Measurements from ENCODE around the gene FAM170B. TPM values are rescaled to one million over a fixed set of nuclear protein-coding genes. Genes with fewer than 3 reads are reported as not detected.

Gene FAM170B
- total and polyA plus RNA-seq, 2 experiments from 2014 or later: not detected

- no peak overlapping the region for H3K4me2 ChIP-seq
- H3F3A ChIP-seq (replicated peaks; ENCODE audit: low read depth): no peaks in the 10 kb centered on the region
- DNase-seq (ENCODE audit: low spot score) (no peak), ATAC-seq (no peak)
- no peaks in the 10 kb centered on the region for H4K20me1 ChIP-seq (replicated peaks; ENCODE audit: insufficient read depth)
- no peak overlapping the region for H2AFZ ChIP-seq
- Mint-ChIP-seq H3K27ac (no peak overlapping the region), H3K9me3 (peaks cover 2% of the 10 kb centered on the region; the same call in 1 of the 3 replicates), H3K4me3 (no peak overlapping the region), H3K36me3 (ENCODE audit: low read depth) (peaks cover 2% of the 10 kb centered on the region; the same call in 2 of the 3 replicates), H3K4me1 (peaks cover 27% of the 10 kb centered on the region), H3K27me3 (ENCODE audit: insufficient read depth, low read depth, poor library complexity) (peaks cover 2% of the 10 kb centered on the region)
- H3K4me3 ChIP-seq: no peak overlapping the region
- no peak overlapping the region for H3K27ac ChIP-seq (ENCODE audit: low read depth)
- H3K27me3 ChIP-seq (ENCODE audit: insufficient read depth): no peaks in the 10 kb centered on the region
- peaks cover 6% of the 10 kb centered on the region; the same call in 1 of the 2 replicates for H3K9me2 ChIP-seq (ENCODE audit: insufficient read depth)
- peaks cover 11% of the 10 kb centered on the region for H3K4me1 ChIP-seq (ENCODE audit: insufficient read depth)
- H3K36me3 ChIP-seq (ENCODE audit: insufficient read depth): no peaks in the 10 kb centered on the region; the same call in 1 of the 2 replicates
- H3K79me2 ChIP-seq (replicated peaks; ENCODE audit: insufficient read depth): no peaks in the 10 kb centered on the region
- no peak for TF ChIP-seq NANOG (IDR thresholded peaks at IDR 0.05; ENCODE audit: borderline replicate concordance)
- no peak for TF ChIP-seq STAT1 (IDR thresholded peaks at IDR 0.05; ENCODE audit: unreplicated experiment)
- TF ChIP-seq, protein P1, sequence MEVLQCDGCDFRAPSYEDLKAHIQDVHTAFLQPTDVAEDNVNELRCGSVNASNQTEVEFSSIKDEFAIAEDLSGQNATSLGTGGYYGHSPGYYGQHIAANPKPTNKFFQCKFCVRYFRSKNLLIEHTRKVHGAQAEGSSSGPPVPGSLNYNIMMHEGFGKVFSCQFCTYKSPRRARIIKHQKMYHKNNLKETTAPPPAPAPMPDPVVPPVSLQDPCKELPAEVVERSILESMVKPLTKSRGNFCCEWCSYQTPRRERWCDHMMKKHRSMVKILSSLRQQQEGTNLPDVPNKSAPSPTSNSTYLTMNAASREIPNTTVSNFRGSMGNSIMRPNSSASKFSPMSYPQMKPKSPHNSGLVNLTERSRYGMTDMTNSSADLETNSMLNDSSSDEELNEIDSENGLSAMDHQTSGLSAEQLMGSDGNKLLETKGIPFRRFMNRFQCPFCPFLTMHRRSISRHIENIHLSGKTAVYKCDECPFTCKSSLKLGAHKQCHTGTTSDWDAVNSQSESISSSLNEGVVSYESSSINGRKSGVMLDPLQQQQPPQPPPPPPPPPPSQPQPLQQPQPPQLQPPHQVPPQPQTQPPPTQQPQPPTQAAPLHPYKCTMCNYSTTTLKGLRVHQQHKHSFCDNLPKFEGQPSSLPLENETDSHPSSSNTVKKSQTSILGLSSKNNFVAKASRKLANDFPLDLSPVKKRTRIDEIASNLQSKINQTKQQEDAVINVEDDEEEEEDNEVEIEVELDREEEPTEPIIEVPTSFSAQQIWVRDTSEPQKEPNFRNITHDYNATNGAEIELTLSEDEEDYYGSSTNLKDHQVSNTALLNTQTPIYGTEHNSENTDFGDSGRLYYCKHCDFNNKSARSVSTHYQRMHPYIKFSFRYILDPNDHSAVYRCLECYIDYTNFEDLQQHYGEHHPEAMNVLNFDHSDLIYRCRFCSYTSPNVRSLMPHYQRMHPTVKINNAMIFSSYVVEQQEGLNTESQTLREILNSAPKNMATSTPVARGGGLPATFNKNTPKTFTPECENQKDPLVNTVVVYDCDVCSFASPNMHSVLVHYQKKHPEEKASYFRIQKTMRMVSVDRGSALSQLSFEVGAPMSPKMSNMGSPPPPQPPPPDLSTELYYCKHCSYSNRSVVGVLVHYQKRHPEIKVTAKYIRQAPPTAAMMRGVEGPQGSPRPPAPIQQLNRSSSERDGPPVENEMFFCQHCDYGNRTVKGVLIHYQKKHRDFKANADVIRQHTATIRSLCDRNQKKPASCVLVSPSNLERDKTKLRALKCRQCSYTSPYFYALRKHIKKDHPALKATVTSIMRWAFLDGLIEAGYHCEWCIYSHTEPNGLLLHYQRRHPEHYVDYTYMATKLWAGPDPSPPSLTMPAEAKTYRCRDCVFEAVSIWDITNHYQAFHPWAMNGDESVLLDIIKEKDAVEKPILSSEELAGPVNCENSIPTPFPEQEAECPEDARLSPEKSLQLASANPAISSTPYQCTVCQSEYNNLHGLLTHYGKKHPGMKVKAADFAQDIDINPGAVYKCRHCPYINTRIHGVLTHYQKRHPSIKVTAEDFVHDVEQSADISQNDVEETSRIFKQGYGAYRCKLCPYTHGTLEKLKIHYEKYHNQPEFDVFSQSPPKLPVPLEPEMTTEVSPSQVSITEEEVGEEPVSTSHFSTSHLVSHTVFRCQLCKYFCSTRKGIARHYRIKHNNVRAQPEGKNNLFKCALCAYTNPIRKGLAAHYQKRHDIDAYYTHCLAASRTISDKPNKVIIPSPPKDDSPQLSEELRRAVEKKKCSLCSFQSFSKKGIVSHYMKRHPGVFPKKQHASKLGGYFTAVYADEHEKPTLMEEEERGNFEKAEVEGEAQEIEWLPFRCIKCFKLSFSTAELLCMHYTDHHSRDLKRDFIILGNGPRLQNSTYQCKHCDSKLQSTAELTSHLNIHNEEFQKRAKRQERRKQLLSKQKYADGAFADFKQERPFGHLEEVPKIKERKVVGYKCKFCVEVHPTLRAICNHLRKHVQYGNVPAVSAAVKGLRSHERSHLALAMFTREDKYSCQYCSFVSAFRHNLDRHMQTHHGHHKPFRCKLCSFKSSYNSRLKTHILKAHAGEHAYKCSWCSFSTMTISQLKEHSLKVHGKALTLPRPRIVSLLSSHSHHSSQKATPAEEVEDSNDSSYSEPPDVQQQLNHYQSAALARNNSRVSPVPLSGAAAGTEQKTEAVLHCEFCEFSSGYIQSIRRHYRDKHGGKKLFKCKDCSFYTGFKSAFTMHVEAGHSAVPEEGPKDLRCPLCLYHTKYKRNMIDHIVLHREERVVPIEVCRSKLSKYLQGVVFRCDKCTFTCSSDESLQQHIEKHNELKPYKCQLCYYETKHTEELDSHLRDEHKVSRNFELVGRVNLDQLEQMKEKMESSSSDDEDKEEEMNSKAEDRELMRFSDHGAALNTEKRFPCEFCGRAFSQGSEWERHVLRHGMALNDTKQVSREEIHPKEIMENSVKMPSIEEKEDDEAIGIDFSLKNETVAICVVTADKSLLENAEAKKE (CRISPR knock-in tag; IDR thresholded peaks at IDR 0.05): no peak
These were observed 6.0 kb upstream of the FAM170B start for GRCh38 chr10:49139846-49140195.

- ATAC-seq (no peak), DNase-seq (ENCODE audit: low spot score) (no peak)
- H3K4me1 Mint-ChIP-seq: peaks cover 27% of the 10 kb centered on the region
- H3K9me2 ChIP-seq (ENCODE audit: insufficient read depth): peaks cover 6% of the 10 kb centered on the region; the same call in 1 of the 2 replicates
- no peak overlapping the region for H3K4me3 ChIP-seq
- no peaks in the 10 kb centered on the region for H4K20me1 ChIP-seq (replicated peaks; ENCODE audit: insufficient read depth)
- H3K9me3 Mint-ChIP-seq: peaks cover 2% of the 10 kb centered on the region; the same call in 1 of the 3 replicates
- H3K27me3 ChIP-seq (ENCODE audit: insufficient read depth): no peaks in the 10 kb centered on the region
- no peaks in the 10 kb centered on the region for H3K79me2 ChIP-seq (replicated peaks; ENCODE audit: insufficient read depth)
- H3K4me2 ChIP-seq: no peak overlapping the region
- no peak overlapping the region for H3K4me3 Mint-ChIP-seq
- H3K36me3 Mint-ChIP-seq (ENCODE audit: low read depth): peaks cover 2% of the 10 kb centered on the region; the same call in 2 of the 3 replicates
- H2AFZ ChIP-seq: no peak overlapping the region
- H3K27ac ChIP-seq (ENCODE audit: low read depth): no peak overlapping the region
- H3K36me3 ChIP-seq (ENCODE audit: insufficient read depth): no peaks in the 10 kb centered on the region; the same call in 1 of the 2 replicates
- H3K27me3 Mint-ChIP-seq (ENCODE audit: insufficient read depth, low read depth, poor library complexity): peaks cover 2% of the 10 kb centered on the region
- peaks cover 11% of the 10 kb centered on the region for H3K4me1 ChIP-seq (ENCODE audit: insufficient read depth)
- H3K27ac Mint-ChIP-seq: no peak overlapping the region
- H3F3A ChIP-seq (replicated peaks; ENCODE audit: low read depth): no peaks in the 10 kb centered on the region
- TF ChIP-seq, protein P2, sequence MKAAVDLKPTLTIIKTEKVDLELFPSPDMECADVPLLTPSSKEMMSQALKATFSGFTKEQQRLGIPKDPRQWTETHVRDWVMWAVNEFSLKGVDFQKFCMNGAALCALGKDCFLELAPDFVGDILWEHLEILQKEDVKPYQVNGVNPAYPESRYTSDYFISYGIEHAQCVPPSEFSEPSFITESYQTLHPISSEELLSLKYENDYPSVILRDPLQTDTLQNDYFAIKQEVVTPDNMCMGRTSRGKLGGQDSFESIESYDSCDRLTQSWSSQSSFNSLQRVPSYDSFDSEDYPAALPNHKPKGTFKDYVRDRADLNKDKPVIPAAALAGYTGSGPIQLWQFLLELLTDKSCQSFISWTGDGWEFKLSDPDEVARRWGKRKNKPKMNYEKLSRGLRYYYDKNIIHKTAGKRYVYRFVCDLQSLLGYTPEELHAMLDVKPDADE (IDR thresholded peaks at IDR 0.05): no peak
- TF ChIP-seq EZH2 (IDR thresholded peaks at IDR 0.05; ENCODE audit: low read depth, unreplicated experiment): no peak
- no peak for TF ChIP-seq ZNF331 (CRISPR knock-in tag; IDR thresholded peaks at IDR 0.05; ENCODE audit: low read depth)
- no peak for TF ChIP-seq ZNF114 (CRISPR knock-in tag; IDR thresholded peaks at IDR 0.05)
These were observed 5.4 kb upstream of the FAM170B start for GRCh38 chr10:49139028-49139845.
